Measurements from ENCODE around the gene ST7.

ST7 gene

GRCh38 chr7:117090791-117091190, 137.5 kb downstream of the ST7 start:
- no peaks in the 10 kb centered on the region for H3K36me3 ChIP-seq (ENCODE audit: control insufficient read depth in 1 of 2, insufficient read depth in 2 of 2, low read length in 2 of 2)
- H3K4me3 ChIP-seq (ENCODE audit: low read depth in 1 of 2, low read length in 2 of 2) = no peak overlapping the region
- no peak overlapping the region for H3K27ac ChIP-seq (ENCODE audit: low read length)
- no peaks in the 10 kb centered on the region for H3K9me3 ChIP-seq (ENCODE audit: control insufficient read depth in 1 of 2, low read length in 2 of 2)
- H3K4me1 ChIP-seq (ENCODE audit: control insufficient read depth in 1 of 2, insufficient read depth in 2 of 2, low read length in 2 of 2) = peaks cover 0 to 3% of the 10 kb centered on the region in 2 donors
- no peaks in the 10 kb centered on the region for H3K27me3 ChIP-seq (ENCODE audit: low read depth, low read length)

GRCh38 chr7:117091721-117092120, 138.4 kb downstream of the ST7 start:
- Histone ChIP-seq H3K4me3 (ENCODE audit: low read depth in 1 of 2, low read length in 2 of 2) (no peak overlapping the region), H3K36me3 (ENCODE audit: control insufficient read depth in 1 of 2, insufficient read depth in 2 of 2, low read length in 2 of 2) (no peaks in the 10 kb centered on the region), H3K27me3 (ENCODE audit: low read depth, low read length) (no peaks in the 10 kb centered on the region), H3K27ac (ENCODE audit: low read length) (no peak overlapping the region), H3K4me1 (ENCODE audit: control insufficient read depth in 1 of 2, insufficient read depth in 2 of 2, low read length in 2 of 2) (peaks cover 0 to 3% of the 10 kb centered on the region in 2 donors), H3K9me3 (ENCODE audit: control insufficient read depth in 1 of 2, low read length in 2 of 2) (no peaks in the 10 kb centered on the region)

- Histone ChIP-seq H3K27ac (ENCODE audit: low read length) (no peak overlapping the region), H3K4me3 (ENCODE audit: low read depth in 1 of 2, low read length in 2 of 2) (no peak overlapping the region), H3K27me3 (ENCODE audit: low read depth, low read length) (no peaks in the 10 kb centered on the region), H3K9me3 (ENCODE audit: control insufficient read depth in 1 of 2, low read length in 2 of 2) (no peaks in the 10 kb centered on the region), H3K36me3 (ENCODE audit: control insufficient read depth in 1 of 2, insufficient read depth in 2 of 2, low read length in 2 of 2) (no peaks in the 10 kb centered on the region), H3K4me1 (ENCODE audit: control insufficient read depth in 1 of 2, insufficient read depth in 2 of 2, low read length in 2 of 2) (peaks cover 0 to 3% of the 10 kb centered on the region in 2 donors)
Observed at GRCh38 chr7:117092785-117093184, 139.5 kb downstream of the ST7 start.

GRCh38 chr7:117094457-117094856, 141.2 kb downstream of the ST7 start:
- Histone ChIP-seq H3K4me3 (ENCODE audit: low read depth in 1 of 2, low read length in 2 of 2) (no peak overlapping the region), H3K36me3 (ENCODE audit: control insufficient read depth in 1 of 2, insufficient read depth in 2 of 2, low read length in 2 of 2) (no peaks in the 10 kb centered on the region), H3K4me1 (ENCODE audit: control insufficient read depth in 1 of 2, insufficient read depth in 2 of 2, low read length in 2 of 2) (no peaks in the 10 kb centered on the region), H3K9me3 (ENCODE audit: control insufficient read depth in 1 of 2, low read length in 2 of 2) (no peaks in the 10 kb centered on the region), H3K27ac (ENCODE audit: low read length) (no peak overlapping the region), H3K27me3 (ENCODE audit: low read depth, low read length) (no peaks in the 10 kb centered on the region)

- H3K36me3 ChIP-seq (ENCODE audit: control insufficient read depth in 1 of 2, insufficient read depth in 2 of 2, low read length in 2 of 2) = no peaks in the 10 kb centered on the region
- no peak overlapping the region for H3K4me3 ChIP-seq (ENCODE audit: low read depth in 1 of 2, low read length in 2 of 2)
- no peaks in the 10 kb centered on the region for H3K4me1 ChIP-seq (ENCODE audit: control insufficient read depth in 1 of 2, insufficient read depth in 2 of 2, low read length in 2 of 2)
- H3K27ac ChIP-seq (ENCODE audit: low read length) = no peak overlapping the region
- H3K9me3 ChIP-seq (ENCODE audit: control insufficient read depth in 1 of 2, low read length in 2 of 2) = no peaks in the 10 kb centered on the region
- no peaks in the 10 kb centered on the region for H3K27me3 ChIP-seq (ENCODE audit: low read depth, low read length)
Observed at GRCh38 chr7:117095055-117095454, 141.8 kb downstream of the ST7 start.

GRCh38 chr7:117096330-117096729, 143.0 kb downstream of the ST7 start:
- no peaks in the 10 kb centered on the region for H3K27me3 ChIP-seq (ENCODE audit: low read depth, low read length)
- H3K9me3 ChIP-seq (ENCODE audit: control insufficient read depth in 1 of 2, low read length in 2 of 2) = no peaks in the 10 kb centered on the region
- no peaks in the 10 kb centered on the region for H3K36me3 ChIP-seq (ENCODE audit: control insufficient read depth in 1 of 2, insufficient read depth in 2 of 2, low read length in 2 of 2)
- H3K4me1 ChIP-seq (ENCODE audit: control insufficient read depth in 1 of 2, insufficient read depth in 2 of 2, low read length in 2 of 2) = no peaks in the 10 kb centered on the region
- H3K27ac ChIP-seq (ENCODE audit: low read length) = no peak overlapping the region
- H3K4me3 ChIP-seq (ENCODE audit: low read depth in 1 of 2, low read length in 2 of 2) = no peak overlapping the region

GRCh38 chr7:117096942-117097341, 143.6 kb downstream of the ST7 start:
- H3K4me3 ChIP-seq (ENCODE audit: low read depth in 1 of 2, low read length in 2 of 2) = no peak overlapping the region
- no peak overlapping the region for H3K27ac ChIP-seq (ENCODE audit: low read length)
- no peaks in the 10 kb centered on the region for H3K9me3 ChIP-seq (ENCODE audit: control insufficient read depth in 1 of 2, low read length in 2 of 2)
- no peaks in the 10 kb centered on the region for H3K4me1 ChIP-seq (ENCODE audit: control insufficient read depth in 1 of 2, insufficient read depth in 2 of 2, low read length in 2 of 2)
- no peaks in the 10 kb centered on the region for H3K27me3 ChIP-seq (ENCODE audit: low read depth, low read length)
- no peaks in the 10 kb centered on the region for H3K36me3 ChIP-seq (ENCODE audit: control insufficient read depth in 1 of 2, insufficient read depth in 2 of 2, low read length in 2 of 2)

- no peaks in the 10 kb centered on the region for H3K9me3 ChIP-seq (ENCODE audit: control insufficient read depth in 1 of 2, low read length in 2 of 2)
- H3K27me3 ChIP-seq (ENCODE audit: low read depth, low read length) = no peaks in the 10 kb centered on the region
- H3K36me3 ChIP-seq (ENCODE audit: control insufficient read depth in 1 of 2, insufficient read depth in 2 of 2, low read length in 2 of 2) = no peaks in the 10 kb centered on the region
- no peak overlapping the region for H3K4me3 ChIP-seq (ENCODE audit: low read depth in 1 of 2, low read length in 2 of 2)
- H3K4me1 ChIP-seq (ENCODE audit: control insufficient read depth in 1 of 2, insufficient read depth in 2 of 2, low read length in 2 of 2) = no peaks in the 10 kb centered on the region
- no peak overlapping the region for H3K27ac ChIP-seq (ENCODE audit: low read length)
Observed at GRCh38 chr7:117097860-117098259, 144.6 kb downstream of the ST7 start.

- Histone ChIP-seq H3K27ac (ENCODE audit: low read length) (no peak overlapping the region), H3K4me3 (ENCODE audit: low read depth in 1 of 2, low read length in 2 of 2) (no peak overlapping the region), H3K36me3 (ENCODE audit: control insufficient read depth in 1 of 2, insufficient read depth in 2 of 2, low read length in 2 of 2) (no peaks in the 10 kb centered on the region), H3K27me3 (ENCODE audit: low read depth, low read length) (no peaks in the 10 kb centered on the region), H3K9me3 (ENCODE audit: control insufficient read depth in 1 of 2, low read length in 2 of 2) (no peaks in the 10 kb centered on the region), H3K4me1 (ENCODE audit: control insufficient read depth in 1 of 2, insufficient read depth in 2 of 2, low read length in 2 of 2) (no peaks in the 10 kb centered on the region)
Observed at GRCh38 chr7:117098457-117098856, 145.2 kb downstream of the ST7 start.

- no peaks in the 10 kb centered on the region for H3K36me3 ChIP-seq (ENCODE audit: control insufficient read depth in 1 of 2, insufficient read depth in 2 of 2, low read length in 2 of 2)
- H3K27ac ChIP-seq (ENCODE audit: low read length) = no peak overlapping the region
- H3K4me1 ChIP-seq (ENCODE audit: control insufficient read depth in 1 of 2, insufficient read depth in 2 of 2, low read length in 2 of 2) = peaks cover 0 to 5% of the 10 kb centered on the region in 2 donors
- no peak overlapping the region for H3K4me3 ChIP-seq (ENCODE audit: low read depth in 1 of 2, low read length in 2 of 2)
- no peaks in the 10 kb centered on the region for H3K9me3 ChIP-seq (ENCODE audit: control insufficient read depth in 1 of 2, low read length in 2 of 2)
- no peaks in the 10 kb centered on the region for H3K27me3 ChIP-seq (ENCODE audit: low read depth, low read length)
Observed at GRCh38 chr7:117101026-117101425, 147.7 kb downstream of the ST7 start.

- H3K27ac ChIP-seq (ENCODE audit: low read length) = no peak overlapping the region
- H3K27me3 ChIP-seq (ENCODE audit: low read depth, low read length) = no peaks in the 10 kb centered on the region
- H3K4me1 ChIP-seq (ENCODE audit: control insufficient read depth in 1 of 2, insufficient read depth in 2 of 2, low read length in 2 of 2) = peaks cover 4 to 11% of the 10 kb centered on the region in 2 donors
Observed at GRCh38 chr7:117110480-117111315, 157.4 kb downstream of the ST7 start.

GRCh38 chr7:117111535-117111934, 158.2 kb downstream of the ST7 start:
- peaks cover 4 to 11% of the 10 kb centered on the region in 2 donors for H3K4me1 ChIP-seq (ENCODE audit: control insufficient read depth in 1 of 2, insufficient read depth in 2 of 2, low read length in 2 of 2)
- H3K9me3 ChIP-seq (ENCODE audit: control insufficient read depth in 1 of 2, low read length in 2 of 2) = no peaks in the 10 kb centered on the region
- H3K4me3 ChIP-seq (ENCODE audit: low read depth in 1 of 2, low read length in 2 of 2) = no peak overlapping the region
- H3K27ac ChIP-seq (ENCODE audit: low read length) = no peak overlapping the region
- no peaks in the 10 kb centered on the region for H3K27me3 ChIP-seq (ENCODE audit: low read depth, low read length)
- H3K36me3 ChIP-seq (ENCODE audit: control insufficient read depth in 1 of 2, insufficient read depth in 2 of 2, low read length in 2 of 2) = no peaks in the 10 kb centered on the region

More at GRCh38 chr7:117110480-117111315, 157.4 kb downstream of the ST7 start:
- Histone ChIP-seq H3K36me3 (ENCODE audit: control insufficient read depth in 1 of 2, insufficient read depth in 2 of 2, low read length in 2 of 2) (no peaks in the 10 kb centered on the region), H3K4me3 (ENCODE audit: low read depth in 1 of 2, low read length in 2 of 2) (no peak overlapping the region), H3K9me3 (ENCODE audit: control insufficient read depth in 1 of 2, low read length in 2 of 2) (no peaks in the 10 kb centered on the region)
